Stimulated activated CD4-positive, alpha-beta T cell treated with anti-CD3 and anti-CD28 coated beads, Interleukin-1b, Interleukin-23, amount 100 ng/mL, for 4 hours (primary cell): ENCODE measurements around the gene TLE1.
"Not testable (repeated sequence)": the region's sequence is repeated elsewhere in the genome, so short reads cannot be mapped to it uniquely, and the experiment has no call there.

Experiments
- DNase-seq, 2 donors: peaks; one replicate each; pipeline ENCODE4 v3.0.0-alpha.2; 2020; ENCODE audit warnings: low read depth in 2 of 2

Gene TLE1

GRCh38 chr9:81652058-81652687 lies 37.2 kb downstream of the TLE1 start:
- DNase-seq: no peak

GRCh38 chr9:81650586-81651515 lies 38.5 kb downstream of the TLE1 start:
- no peak for DNase-seq

DNA sequence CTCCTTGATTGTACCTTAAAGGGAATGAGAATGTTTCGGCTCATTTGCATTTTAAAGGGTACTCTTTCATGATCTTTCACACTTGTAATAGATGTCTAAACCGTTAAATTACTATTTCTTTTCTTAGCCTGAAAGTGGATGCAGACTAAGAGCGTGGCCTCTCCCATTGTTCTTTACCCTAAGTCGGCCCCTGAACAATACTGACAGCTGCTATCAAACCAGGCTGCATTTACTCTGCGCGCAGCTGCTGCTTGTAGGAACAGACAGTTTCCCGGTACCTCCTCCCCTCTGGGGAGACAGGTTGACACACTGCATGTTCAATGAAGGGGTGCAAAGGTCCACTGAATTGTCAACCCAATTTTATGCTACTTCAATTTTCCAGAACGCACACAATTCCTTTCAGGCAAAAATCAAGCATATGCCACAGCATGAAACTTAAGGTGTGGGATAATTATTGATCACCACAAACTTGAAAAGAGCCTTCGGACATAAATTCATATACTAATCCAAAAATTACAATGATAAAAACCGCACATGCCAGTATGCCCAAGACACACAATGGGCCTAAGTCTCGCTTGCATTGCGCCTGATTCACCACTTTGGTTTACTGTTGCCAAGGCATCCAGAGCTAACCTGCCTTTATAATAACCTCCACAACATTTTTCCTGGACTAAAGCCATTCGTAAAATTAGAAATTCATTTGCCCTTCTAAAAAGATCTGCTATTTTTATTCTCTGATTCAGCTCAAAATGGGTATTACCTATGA lies 39.7 kb downstream of the TLE1 start:
- DNase-seq: no peak

GRCh38 chr9:81648891-81649290 lies 40.5 kb downstream of the TLE1 start:
- no peak for DNase-seq

GRCh38 chr9:81646337-81646736 lies 43.0 kb downstream of the TLE1 start:
- DNase-seq: no peak

GRCh38 chr9:81644513-81644912 lies 44.8 kb downstream of the TLE1 start:
- DNase-seq: not testable (repeated sequence)

DNA sequence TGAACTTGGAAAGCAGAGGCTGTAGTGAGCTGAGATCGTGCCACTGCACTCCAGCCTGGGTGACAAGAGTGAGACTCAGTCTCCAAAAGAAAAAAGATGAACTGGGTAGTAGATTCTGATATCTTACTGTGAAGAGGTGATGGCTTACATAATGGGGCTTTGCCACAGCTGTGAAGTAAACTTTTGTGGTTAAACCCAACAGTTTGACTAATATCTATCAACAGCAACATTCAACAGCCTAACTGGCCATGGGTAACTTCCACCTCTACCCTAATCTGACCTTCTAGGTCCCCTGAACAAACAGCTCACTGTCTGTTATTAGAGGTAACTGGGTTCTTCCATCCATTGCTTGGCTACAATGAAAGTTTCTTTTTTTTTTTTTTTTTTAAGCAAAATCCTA lies 52.1 kb downstream of the TLE1 start:
- DNase-seq: no peak

- no peak for DNase-seq
These were observed 53.1 kb downstream of the TLE1 start for GRCh38 chr9:81636255-81636599.

- DNase-seq: no peak
These were observed 53.7 kb downstream of the TLE1 start for GRCh38 chr9:81635521-81636254.

GRCh38 chr9:81634915-81635516 lies 54.3 kb downstream of the TLE1 start:
- DNase-seq: no peak

DNA sequence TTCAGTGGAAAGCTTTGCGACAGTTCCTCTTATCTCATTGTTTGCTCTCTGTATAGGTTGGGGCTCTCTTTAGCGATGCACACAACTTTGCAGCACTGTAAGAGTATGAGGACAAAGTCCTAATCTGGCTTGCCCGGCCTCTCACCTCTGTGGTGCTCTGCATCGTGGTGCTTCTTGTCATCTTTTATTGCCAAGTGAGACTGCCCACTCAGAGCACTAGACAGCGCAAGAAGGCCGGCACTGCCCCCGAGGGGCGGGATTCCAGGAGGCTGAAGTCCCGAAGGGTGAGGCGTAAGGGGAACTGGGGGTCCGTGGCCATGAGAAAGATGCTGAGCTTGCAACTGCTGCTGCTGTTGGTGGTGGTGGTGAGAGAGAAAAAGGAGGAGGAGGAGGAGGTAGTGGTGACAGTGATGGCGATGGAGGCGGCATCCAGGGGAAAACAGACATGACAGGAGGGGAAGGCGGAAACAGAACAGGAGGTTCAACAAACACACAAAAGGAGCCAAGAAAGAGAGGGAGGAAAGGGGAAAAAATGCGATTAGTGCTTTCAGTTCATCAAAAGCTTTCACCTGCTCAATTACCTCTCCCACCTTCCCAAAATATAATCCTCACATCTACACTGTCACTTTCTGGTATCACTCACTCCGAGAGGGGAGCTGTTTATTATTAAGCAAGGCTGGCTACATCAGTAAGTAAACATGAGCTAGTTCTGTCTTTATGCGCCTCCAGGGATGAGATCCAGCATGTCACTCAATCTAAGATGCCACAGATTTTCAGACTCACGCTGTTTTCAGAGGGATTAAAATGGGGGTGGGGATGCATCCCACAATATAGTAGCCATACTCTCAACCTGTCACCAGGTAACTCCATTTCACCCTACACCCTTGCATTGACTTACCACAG lies 55.1 kb downstream of the TLE1 start:
- no peak for DNase-seq

- no peak for DNase-seq
These were observed 56.7 kb downstream of the TLE1 start for GRCh38 chr9:81632599-81632998.

GRCh38 chr9:81631218-81631745 lies 58.1 kb downstream of the TLE1 start:
- no peak for DNase-seq

GRCh38 chr9:81629440-81629839 lies 59.9 kb downstream of the TLE1 start:
- DNase-seq: no peak

DNA sequence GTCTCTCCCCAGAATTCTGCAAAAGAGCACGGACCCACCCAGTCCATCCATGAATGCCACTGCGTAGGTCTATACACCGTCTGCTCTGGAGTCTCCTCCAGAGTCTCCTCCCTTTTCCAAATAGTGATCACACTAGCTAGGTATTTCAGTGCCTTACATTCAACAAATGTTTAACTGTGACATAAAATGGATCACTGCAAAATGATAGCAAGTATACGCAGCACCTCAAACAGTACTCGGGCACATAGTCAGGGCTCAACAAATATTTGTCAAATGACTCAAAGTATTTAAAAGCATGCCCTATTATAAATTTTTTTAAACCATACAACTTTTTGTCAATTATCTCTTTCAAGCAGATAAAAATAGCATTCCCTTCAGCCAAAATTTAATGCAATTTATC lies 60.5 kb downstream of the TLE1 start:
- DNase-seq: no peak

DNA sequence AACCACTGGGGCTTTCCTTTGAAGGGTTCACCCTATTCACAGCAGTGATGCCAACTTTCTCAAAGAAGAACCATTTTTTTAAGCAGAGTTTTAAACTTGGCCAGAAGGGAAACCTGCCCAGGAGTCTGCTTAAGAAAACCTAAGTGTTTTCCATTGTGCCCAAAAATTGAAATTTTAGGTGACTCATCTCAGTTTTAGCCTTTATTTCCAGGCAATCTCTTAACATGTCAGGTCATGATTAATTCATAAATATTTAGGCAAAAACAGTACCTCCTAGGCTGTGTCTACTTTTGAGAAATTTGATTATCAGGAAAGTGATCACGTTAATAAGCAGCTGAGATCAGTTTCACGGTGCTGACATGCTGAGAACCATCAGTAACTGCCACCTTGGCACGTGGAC lies 61.9 kb downstream of the TLE1 start:
- no peak for DNase-seq

DNA sequence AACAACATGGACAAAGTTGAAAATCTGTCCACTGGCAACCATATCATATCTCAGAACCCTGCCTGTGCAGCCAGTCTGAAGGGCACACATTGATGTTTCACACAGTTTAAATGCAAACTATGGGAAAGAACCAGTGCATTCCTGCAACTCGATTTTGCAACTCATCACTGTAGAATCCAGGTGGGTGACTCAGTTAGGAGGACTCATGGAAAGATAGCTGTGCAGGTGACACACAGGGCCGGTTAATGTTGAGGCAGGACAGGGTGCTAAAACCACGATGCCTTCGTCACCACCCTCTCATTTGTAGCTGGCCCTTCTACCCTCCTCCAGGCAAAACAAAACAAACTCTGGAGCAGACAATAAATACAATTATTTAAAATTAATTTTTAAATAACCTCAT lies 62.8 kb downstream of the TLE1 start:
- no peak for DNase-seq

- DNase-seq: no peak
These were observed 63.4 kb downstream of the TLE1 start for GRCh38 chr9:81625969-81626368.

DNA sequence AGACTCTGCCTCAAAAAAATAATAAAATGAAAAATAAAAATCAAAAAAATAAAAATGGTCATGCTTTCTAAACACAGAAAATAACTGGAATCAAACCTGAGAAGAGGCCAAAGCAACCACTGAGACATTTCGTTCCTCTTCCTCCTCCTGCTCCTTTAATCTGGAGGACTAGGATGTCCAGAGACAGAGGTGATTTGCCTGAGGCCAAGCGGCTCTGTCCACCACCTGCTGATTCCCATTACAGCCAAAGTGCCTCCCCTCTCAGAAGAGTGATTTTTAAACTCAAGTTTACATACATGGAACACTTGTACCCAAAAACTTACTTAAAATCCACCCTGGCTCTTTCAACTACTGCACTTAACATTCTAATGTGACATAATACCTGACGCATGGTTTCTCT lies 65.6 kb downstream of the TLE1 start:
- no peak for DNase-seq
